Activated B cell treated with CpG ODN at 0.5 μM for 24 hours (primary cell): Measurements from ENCODE around the gene LVRN. TPM values are rescaled to one million over a fixed set of nuclear protein-coding genes. Genes with fewer than 3 reads are reported as not detected.

Source experiments
- ATAC-seq: fragments of 200-7000 bp; cut with Tn5 transposase; one replicate; pipeline ENCODE4 v1.10.0; 2021; ENCODE audit warnings: low read depth, mild to moderate bottlenecking, moderate library complexity
- CTCF ChIA-PET: fragments of 350-600 bp; sonication (Branson Sonifier 250); formaldehyde crosslinking; loops from one replicate; lab custom pipeline; 2021; ENCODE audit warnings: antibody characterized with exemption; lab: Charles Lee
- POLR2A ChIA-PET: fragments of 350-600 bp; sonication (Branson Sonifier 250); formaldehyde crosslinking; loops from one replicate; lab custom pipeline; 2021; ENCODE audit warnings: antibody characterized with exemption; lab: Charles Lee
- DNase-seq: peaks from one replicate; pipeline ENCODE4 v3.0.0; 2022
- H3K27ac Mint-ChIP-seq: one replicate; pipeline ENCODE4 v1.8.0; 2020; ENCODE audit warnings: mixed read lengths
- H3K27me3 Mint-ChIP-seq: one replicate; pipeline ENCODE4 v1.8.0; 2021; ENCODE audit warnings: mixed read lengths
- H3K36me3 Mint-ChIP-seq: one replicate; pipeline ENCODE4 v1.8.0; 2021; ENCODE audit warnings: low read depth, mixed read lengths
- H3K4me1 Mint-ChIP-seq: one replicate; pipeline ENCODE4 v1.8.0; 2021; ENCODE audit warnings: mixed read lengths
- H3K4me3 Mint-ChIP-seq: one replicate; pipeline ENCODE4 v1.8.0; 2020; ENCODE audit warnings: mild to moderate bottlenecking, mixed read lengths
- H3K9me3 Mint-ChIP-seq: one replicate; pipeline ENCODE4 v1.8.0; 2020; ENCODE audit warnings: mixed read lengths
- CTCF ChIP-seq: fragments of 200-600 bp; IDR thresholded peaks from one replicate; pipeline ENCODE4 v1.8.0; 2022; ENCODE audit warnings: antibody characterized with exemption, mild to moderate bottlenecking
- intact Hi-C: fragments of 100-400 bp; cut with micrococcal nuclease; formaldehyde crosslinking; loops from one replicate; pipeline ENCODE4 v1.15.1; 2024
- total RNA-seq: library from RNA; stranded (reverse); gene quantifications from 2 replicates; pipeline ENCODE4 v1.2.3, GENCODE V29; 2022

Gene LVRN
- total RNA-seq, 1 donor from 2014 or later = not detected

- DNase-seq (no peak), ATAC-seq (no peak)
- TF ChIP-seq CTCF = no peak
- no peak overlapping the region for H3K27ac Mint-ChIP-seq
- H3K9me3 Mint-ChIP-seq = no peaks in the 10 kb centered on the region
- no peak overlapping the region for H3K4me3 Mint-ChIP-seq
- ChIA-PET CTCF (no interaction called here), POLR2A (no interaction called here)
- no peaks in the 10 kb centered on the region for H3K4me1 Mint-ChIP-seq
- H3K36me3 Mint-ChIP-seq = no peaks in the 10 kb centered on the region
- intact Hi-C loops = no loop called here
- no peaks in the 10 kb centered on the region for H3K27me3 Mint-ChIP-seq
Measured at GRCh38 chr5:115930630-115931337, 31.5 kb upstream of the LVRN start.

- intact Hi-C loops = no loop called here
- H3K36me3 Mint-ChIP-seq = no peaks in the 10 kb centered on the region
- no peak for TF ChIP-seq CTCF
- ATAC-seq (no peak), DNase-seq (no peak)
- no peaks in the 10 kb centered on the region for H3K4me1 Mint-ChIP-seq
- no peaks in the 10 kb centered on the region for H3K27me3 Mint-ChIP-seq
- ChIA-PET CTCF (no interaction called here), POLR2A (no interaction called here)
- H3K27ac Mint-ChIP-seq = no peak overlapping the region
- no peak overlapping the region for H3K4me3 Mint-ChIP-seq
- H3K9me3 Mint-ChIP-seq = no peaks in the 10 kb centered on the region
Measured at GRCh38 chr5:115932991-115933390, 29.3 kb upstream of the LVRN start.

- Mint-ChIP-seq H3K4me3 (no peak overlapping the region), H3K27me3 (no peaks in the 10 kb centered on the region), H3K27ac (no peak overlapping the region), H3K4me1 (no peaks in the 10 kb centered on the region), H3K9me3 (no peaks in the 10 kb centered on the region), H3K36me3 (no peaks in the 10 kb centered on the region)
- TF ChIP-seq CTCF = no peak
- CTCF ChIA-PET = no interaction called here
- POLR2A ChIA-PET = no interaction called here
- no peak for ATAC-seq
- DNase-seq = no peak
- intact Hi-C loops = no loop called here
Measured at GRCh38 chr5:115934388-115934974, 27.8 kb upstream of the LVRN start.

- DNase-seq = no peak
- no peaks in the 10 kb centered on the region for H3K9me3 Mint-ChIP-seq
- no peaks in the 10 kb centered on the region for H3K4me1 Mint-ChIP-seq
- no peak overlapping the region for H3K27ac Mint-ChIP-seq
- no peaks in the 10 kb centered on the region for H3K27me3 Mint-ChIP-seq
- TF ChIP-seq CTCF = no peak
- H3K4me3 Mint-ChIP-seq = no peak overlapping the region
- ChIA-PET POLR2A (no interaction called here), CTCF (no interaction called here)
- no peaks in the 10 kb centered on the region for H3K36me3 Mint-ChIP-seq
- no peak for ATAC-seq
- intact Hi-C loops = no loop called here
Measured at GRCh38 chr5:115936031-115936430, 26.2 kb upstream of the LVRN start.

- CTCF ChIA-PET = no interaction called here
- intact Hi-C loops = no loop called here
- H3K9me3 Mint-ChIP-seq = peaks cover 3% of the 10 kb centered on the region
Measured at GRCh38 chr5:115939059-115939458, 23.2 kb upstream of the LVRN start.

More at GRCh38 chr5:115939059-115939458, 23.2 kb upstream of the LVRN start:
- no peak overlapping the region for H3K27ac Mint-ChIP-seq
- no peak for DNase-seq
- H3K36me3 Mint-ChIP-seq = no peaks in the 10 kb centered on the region
- no peak for TF ChIP-seq CTCF
- POLR2A ChIA-PET = no interaction called here
- no peak for ATAC-seq
- H3K4me3 Mint-ChIP-seq = no peak overlapping the region
- H3K27me3 Mint-ChIP-seq = no peaks in the 10 kb centered on the region
- no peaks in the 10 kb centered on the region for H3K4me1 Mint-ChIP-seq
